NB4 (cell line): ENCODE data around the gene POLR2L.

ENCODE experiments used
- DNase-seq: peaks from one replicate; pipeline ENCODE4 v3.0.0; 2010; ENCODE audit warnings: low read depth
- H3K4me3 ChIP-seq: one replicate; pipeline ENCODE4 v1.5.1; 2011; ENCODE audit warnings: mild to moderate bottlenecking, low read depth, low read length, moderate library complexity
- MYC ChIP-seq: IDR thresholded peaks from 2 replicates; pipeline ENCODE4 v1.6.1; 2011; ENCODE audit warnings: low read depth, low read length
- POLR2A ChIP-seq: IDR thresholded peaks from 2 replicates; pipeline ENCODE4 v1.6.1; 2011; ENCODE audit warnings: mild to moderate bottlenecking; ENCODE audit not compliant: insufficient read length; ENCODE audit errors: extremely low read depth
- TF ChIP-seq, protein P1 (sequence below): IDR thresholded peaks from one replicate; pipeline ENCODE4 v1.5.1; 2012; ENCODE audit warnings: low read depth, low read length
- TF ChIP-seq, protein P2 (sequence below): IDR thresholded peaks from 2 replicates; pipeline ENCODE4 v1.6.1; 2011; ENCODE audit warnings: low read depth, low read length

Gene POLR2L

DNA sequence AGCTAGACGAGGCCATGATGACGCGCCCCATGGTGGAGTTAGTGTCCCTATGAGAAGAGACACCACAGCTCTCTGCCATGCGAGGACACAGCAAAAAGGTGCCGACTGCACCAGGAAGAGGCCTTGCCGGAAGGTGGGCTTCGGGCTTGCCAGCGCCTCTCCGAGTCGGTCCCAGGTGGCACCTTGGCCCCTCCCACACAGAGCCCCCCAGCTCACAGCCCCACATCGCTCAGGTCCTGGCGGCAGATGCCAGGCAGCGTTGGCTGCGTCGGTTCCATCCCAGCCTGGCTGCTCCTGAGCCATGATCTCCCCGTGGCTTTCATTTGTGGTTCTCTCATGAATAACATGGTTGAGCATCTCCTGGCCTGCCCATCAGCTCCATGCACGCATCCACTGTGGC is 44.2 kb upstream of the POLR2L start:
- no peak overlapping the region for H3K4me3 ChIP-seq
- TF ChIP-seq, protein P1, sequence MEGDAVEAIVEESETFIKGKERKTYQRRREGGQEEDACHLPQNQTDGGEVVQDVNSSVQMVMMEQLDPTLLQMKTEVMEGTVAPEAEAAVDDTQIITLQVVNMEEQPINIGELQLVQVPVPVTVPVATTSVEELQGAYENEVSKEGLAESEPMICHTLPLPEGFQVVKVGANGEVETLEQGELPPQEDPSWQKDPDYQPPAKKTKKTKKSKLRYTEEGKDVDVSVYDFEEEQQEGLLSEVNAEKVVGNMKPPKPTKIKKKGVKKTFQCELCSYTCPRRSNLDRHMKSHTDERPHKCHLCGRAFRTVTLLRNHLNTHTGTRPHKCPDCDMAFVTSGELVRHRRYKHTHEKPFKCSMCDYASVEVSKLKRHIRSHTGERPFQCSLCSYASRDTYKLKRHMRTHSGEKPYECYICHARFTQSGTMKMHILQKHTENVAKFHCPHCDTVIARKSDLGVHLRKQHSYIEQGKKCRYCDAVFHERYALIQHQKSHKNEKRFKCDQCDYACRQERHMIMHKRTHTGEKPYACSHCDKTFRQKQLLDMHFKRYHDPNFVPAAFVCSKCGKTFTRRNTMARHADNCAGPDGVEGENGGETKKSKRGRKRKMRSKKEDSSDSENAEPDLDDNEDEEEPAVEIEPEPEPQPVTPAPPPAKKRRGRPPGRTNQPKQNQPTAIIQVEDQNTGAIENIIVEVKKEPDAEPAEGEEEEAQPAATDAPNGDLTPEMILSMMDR, result no peak
- TF ChIP-seq, protein P2, sequence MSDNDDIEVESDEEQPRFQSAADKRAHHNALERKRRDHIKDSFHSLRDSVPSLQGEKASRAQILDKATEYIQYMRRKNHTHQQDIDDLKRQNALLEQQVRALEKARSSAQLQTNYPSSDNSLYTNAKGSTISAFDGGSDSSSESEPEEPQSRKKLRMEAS, result no peak
- TF ChIP-seq POLR2A, result no peak
- TF ChIP-seq MYC, result no peak
- DNase-seq, result no peak

GRCh38 chr11:884578-885070 is 42.3 kb upstream of the POLR2L start:
- no peak overlapping the region for H3K4me3 ChIP-seq
- TF ChIP-seq, protein P1, result no peak
- TF ChIP-seq POLR2A (no peak), MYC (no peak)
- TF ChIP-seq, protein P2, result no peak
- DNase-seq, result no peak

DNA sequence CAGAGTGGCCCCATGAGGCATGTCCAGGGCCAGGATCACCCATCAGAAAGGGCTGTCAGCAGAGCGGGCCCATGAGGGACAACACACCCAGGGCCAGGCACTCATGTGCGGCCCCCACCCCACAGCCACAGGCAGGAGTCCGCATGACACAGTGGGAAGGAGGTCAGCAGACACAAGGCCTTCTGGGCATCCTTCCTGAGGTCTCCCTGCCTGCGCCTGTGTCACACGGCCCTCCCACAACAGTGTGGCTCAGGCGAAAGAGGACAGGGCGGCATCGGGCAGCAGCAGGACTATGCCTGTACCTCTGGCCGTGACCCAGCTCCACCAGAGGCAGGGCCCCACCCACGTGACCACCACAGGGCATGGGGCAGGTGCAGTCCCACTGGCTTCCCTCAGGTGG is 41.2 kb upstream of the POLR2L start:
- DNase-seq, result no peak
- TF ChIP-seq MYC (no peak), POLR2A (no peak)
- TF ChIP-seq, protein P2, result no peak
- TF ChIP-seq, protein P1, result no peak
- H3K4me3 ChIP-seq, result no peak overlapping the region

GRCh38 chr11:882596-882995 is 40.3 kb upstream of the POLR2L start:
- no peak overlapping the region for H3K4me3 ChIP-seq
- DNase-seq, result no peak
- no peak for TF ChIP-seq POLR2A
- TF ChIP-seq, protein P1, result no peak
- TF ChIP-seq MYC, result no peak
- TF ChIP-seq, protein P2, result no peak

DNA sequence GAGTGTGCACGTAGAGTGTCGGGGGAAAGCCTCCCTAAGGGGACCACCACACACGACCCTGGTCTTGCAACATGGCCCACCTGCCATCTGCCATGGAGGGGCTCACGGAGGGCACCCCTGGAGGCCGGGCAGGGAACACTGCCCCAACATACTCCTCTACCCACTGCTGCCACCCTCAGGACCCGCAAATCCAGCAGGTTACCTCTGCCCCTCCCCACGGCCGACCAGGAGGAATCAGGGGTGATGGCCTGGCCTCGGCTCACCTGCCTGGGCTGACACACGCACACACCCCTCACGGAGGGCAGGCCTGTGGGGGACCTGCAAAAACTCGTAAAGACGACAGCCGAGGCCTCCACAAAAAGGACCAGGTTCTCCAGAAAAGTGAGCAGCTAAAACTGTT is 38.1 kb upstream of the POLR2L start:
- TF ChIP-seq, protein P2, result no peak
- no peak for TF ChIP-seq POLR2A
- TF ChIP-seq MYC, result no peak
- TF ChIP-seq, protein P1, result no peak
- no peak overlapping the region for H3K4me3 ChIP-seq

DNA sequence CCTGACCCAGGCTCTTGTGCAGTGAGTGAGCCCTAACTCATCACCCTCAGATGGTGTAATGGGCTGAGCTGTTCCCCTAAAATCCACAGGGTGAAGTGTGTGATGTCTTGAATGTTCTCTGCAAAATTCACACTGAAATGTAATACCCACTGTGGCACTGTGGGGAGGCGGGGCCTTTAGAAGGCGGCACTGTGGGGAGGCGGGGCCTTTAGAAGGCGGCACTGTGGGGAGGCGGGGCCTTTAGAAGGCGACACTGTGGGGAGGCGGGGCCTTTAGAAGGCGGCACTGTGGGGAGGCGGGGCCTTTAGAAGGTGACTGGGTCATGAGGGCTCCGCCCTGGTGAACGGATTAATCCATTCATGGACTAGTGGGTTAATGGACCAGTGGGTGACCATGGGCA is 35.2 kb upstream of the POLR2L start:
- H3K4me3 ChIP-seq, result no peak overlapping the region
- TF ChIP-seq MYC (no peak), POLR2A (no peak)
- TF ChIP-seq, protein P1, result no peak
- TF ChIP-seq, protein P2, result no peak
- peak; percentile 41 for DNase-seq

More for the DNA sequence above, 38.1 kb upstream of the POLR2L start:
- no peak for DNase-seq
